ENCODE measurements around the gene SLC30A4.

SLC30A4 gene

DNA sequence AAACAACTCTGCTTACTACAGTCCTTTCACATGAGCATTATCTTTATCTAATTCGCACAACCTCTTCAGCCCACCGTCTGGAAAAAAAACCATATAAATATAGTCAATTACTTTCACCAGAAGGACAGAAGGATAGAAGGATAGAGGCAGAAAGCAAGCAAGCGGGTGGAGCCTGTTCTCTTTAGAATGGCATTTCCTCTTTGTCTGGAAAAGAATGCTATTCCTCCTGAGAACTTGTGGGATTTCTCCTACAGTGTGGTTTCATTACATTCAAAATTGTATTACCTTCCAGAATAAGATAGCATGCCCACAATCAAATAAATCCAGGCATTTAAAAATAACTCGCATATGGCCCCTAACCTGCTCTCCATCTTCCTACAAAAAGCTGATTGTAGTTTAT lies 23.1 kb downstream of the SLC30A4 start:
- DNase-seq: no peak

DNA sequence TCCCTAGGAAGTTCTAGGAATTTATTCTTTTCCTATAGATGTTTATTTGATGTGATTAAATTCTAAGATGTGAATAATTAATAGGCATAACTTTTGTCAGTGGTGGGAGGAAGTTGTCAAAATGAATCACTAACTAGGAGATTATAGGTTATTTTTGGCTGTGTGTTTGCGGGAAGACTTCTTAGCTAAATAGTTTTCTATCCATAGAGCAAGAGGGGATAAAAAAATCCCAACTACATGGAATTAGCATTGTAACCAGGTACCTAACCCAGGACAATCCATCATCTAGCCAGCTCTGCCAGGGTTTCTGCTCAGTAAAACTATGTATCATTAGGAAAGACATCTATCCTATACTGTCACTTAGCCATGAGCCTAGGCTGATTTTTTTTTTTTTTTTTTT lies 23.9 kb downstream of the SLC30A4 start:
- no peak for DNase-seq

DNA sequence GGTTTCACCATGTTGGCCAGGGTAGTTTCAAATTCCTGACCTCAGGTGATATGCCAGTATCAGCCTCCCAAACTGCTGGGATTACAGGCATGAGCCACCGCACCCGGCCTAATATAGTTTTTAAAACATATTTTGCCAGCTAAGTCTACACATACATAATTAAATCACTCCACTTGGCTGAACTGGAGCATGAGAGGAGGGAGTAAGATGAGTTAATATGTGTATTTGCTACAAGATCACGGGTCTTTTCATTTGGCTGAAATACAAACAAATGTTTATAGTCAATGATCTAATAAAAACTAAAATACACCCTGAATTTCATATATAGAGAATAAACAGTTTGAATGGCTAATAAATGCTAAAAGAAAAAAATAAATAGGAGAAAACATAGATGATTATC lies 25.3 kb downstream of the SLC30A4 start:
- DNase-seq: no peak

DNA sequence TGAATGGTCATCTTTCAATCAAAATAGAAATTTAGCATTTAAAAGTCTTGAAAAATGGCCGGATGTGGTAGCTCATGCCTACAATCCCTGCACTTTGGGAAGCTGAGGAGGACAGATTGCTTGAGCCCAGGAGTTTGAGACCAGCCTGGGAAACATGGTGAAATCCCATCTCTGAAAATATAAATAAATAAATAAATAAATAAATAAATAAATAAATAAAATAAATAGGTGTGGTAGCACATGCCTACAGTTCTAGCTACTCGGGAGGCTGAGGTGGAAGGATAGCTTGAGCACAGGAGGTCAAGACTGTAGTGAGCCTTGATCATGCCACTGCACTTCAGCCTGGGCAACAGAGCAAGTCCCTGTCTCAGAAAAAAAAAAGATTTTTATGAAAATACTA lies 25.9 kb downstream of the SLC30A4 start:
- DNase-seq: no peak

DNA sequence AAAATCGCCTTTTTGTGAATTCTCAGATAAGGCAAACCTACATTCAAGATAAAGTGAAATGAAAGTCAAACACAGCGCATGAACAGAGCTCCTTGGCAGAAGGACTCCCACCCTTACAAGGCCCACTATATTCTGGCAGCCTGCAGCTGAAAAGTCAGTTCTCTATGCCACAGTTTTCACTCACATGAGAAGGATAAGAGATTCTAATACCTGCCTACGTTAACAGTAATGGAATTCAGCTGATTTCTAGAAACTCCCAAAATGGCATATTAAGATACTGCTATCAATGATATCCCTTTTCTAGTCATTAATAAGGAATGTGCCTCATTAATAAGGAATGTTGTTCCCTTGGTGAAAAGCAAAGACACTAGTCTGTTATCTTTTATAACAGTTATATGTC lies 27.0 kb downstream of the SLC30A4 start:
- no peak for DNase-seq

DNA sequence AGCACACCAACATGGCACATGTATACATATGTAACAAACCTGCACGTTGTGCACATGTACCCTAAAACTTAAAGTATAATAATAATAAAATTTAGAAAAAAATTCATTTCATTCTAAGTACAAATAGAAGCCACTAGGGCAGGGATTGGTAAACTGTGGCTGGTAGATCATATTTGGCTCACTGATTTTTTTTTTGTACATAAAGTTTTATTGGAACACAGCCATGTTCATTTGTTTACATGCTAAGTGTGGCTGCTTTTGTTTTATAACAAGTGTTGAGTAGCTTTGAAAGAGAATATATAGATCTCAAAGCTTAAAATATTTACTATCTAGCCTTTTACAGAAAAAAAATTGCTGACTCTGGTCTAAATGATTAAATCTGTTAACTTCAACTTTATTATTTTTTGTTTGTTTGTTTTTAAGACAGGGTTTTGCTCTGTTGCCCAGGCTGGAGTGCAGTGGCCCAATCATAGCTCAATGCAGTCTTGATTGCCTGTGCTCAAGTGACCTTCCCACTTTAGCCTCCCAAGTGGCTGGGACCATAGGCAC lies 32.8 kb downstream of the SLC30A4 start:
- no peak for DNase-seq

DNA sequence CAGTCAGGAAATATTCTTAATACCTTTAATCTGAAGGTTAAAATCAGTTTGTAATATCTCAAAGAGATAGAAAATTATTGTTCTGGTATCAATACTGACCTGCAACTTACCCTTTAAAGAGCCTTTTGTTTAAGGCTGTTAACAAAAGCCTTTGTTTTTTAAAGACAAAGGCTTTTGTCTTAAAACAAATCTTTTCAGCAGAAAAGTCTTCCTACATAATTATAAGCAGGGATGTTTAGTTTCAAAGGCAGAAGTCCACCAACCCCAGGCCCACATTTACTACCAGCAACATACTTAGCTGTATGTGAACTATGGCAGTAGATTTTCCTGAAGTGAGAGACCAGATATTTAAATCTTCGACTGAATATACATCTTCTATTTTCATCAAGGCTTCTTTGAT lies 36.2 kb downstream of the SLC30A4 start:
- DNase-seq: no peak

DNA sequence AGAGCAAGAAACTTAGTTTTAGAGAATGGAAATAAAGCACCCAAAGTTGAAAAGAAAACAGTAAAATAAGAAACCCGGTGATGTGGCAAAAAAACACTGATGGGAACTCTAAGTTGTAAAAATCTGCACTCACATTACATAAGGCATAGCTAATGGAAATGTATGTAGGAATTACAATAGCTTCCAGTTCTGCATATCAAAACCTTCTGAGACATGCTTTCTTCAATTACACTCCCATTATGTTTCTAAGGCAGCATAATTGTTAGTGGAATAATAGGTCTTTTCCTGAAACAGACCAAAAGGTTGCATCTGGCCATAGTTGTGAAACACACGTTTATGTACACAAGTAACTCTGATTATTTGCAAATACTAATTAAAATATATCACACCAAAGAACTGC lies 41.4 kb downstream of the SLC30A4 start:
- DNase-seq: no peak

DNA sequence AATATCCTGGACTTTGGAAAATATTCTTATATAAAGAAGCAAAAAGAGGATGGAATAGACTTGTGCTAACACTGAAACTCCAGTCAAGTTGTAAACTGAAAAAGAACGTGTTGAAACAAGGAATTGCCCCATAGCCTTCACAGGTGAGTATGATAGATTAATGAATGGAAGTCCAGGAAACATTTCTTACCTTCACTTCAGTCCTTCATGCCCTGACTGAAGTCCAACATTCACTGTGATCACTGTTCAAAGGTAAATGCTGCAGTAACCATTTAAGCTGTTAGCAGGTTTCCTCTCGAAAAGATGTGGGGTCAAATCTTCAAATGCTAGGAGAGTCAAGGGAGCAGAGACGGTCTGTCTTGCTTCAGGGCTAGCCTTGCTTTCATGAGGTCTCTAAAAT lies 46.1 kb downstream of the SLC30A4 start:
- no peak for DNase-seq

DNA sequence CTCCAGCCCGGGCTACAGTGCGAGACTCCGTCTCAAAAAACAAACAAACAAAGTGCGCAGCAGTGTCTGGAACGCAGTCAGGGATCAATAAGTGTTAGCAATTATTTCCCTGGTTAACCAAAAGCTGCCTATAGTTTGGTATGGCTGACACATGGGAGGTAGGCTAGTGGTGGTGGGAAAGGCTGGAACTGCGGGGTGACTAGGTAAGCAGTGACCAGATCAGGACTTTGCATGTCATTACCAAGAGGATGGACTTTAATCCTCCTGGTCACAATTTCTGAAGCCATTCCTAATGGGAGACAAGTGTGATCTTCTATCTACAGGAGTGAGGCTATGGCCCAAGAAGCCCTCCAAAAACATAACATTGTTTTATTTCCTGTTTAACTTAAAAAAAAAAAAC lies 47.8 kb downstream of the SLC30A4 start:
- no peak for DNase-seq

DNA sequence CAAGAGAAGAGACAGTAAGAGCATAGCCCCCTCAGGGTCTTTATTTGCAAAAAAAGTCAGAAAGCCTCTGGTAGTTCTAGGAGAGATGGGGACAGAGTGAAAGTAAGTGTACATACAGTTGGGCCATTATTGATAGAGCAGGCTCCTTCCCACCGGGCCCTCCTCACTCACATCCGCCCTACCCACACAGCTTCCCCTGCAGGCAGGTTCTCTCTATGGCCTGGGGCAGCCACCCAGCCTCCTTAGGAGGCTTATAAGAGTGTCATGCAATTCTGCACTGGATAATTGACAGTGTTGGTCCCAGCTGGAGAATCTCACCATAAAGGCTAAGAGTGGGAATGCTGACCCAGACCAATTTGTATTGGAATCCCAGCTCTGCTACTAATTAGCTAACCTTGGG lies 49.5 kb downstream of the SLC30A4 start:
- DNase-seq: no peak

DNA sequence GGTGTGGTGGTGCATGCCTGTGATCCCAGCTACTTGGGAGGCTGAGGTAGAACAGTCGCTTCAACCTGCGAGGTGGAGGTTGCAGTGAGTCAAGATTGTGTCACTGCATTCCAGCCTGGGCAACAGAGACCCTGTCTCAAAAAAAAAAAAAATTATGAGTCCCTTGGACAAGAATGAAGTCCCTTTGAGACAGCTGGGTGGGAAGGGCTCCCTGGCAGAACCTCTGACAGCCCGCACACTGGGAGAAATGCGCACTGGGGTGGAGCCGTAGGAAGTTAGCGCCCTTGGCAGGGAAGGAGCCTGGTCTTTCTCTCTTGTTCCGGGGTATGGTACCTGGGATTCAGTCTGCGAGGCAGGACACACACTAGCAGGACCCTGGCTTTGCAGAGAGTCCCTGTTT lies 51.4 kb downstream of the SLC30A4 start:
- DNase-seq: no peak

DNA sequence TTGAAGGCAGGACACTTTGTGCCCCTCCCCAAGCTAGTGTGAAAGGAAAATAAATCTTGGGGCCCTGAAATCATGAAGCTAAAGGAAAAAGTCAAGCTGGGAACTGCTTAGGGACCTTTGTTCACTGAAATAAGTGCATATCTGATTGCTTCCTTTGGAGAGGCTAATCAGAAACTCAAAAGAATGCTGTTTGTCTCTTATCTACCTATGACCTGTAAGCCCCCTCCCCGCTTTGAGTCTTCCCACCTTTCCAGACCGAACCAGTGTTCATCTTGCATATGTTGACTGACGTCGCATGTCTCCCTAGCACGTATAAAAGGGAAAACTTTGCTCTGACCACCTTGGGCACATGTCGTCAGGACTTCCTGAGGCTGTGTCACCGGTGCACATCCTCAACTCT lies 53.1 kb downstream of the SLC30A4 start:
- no peak for DNase-seq

DNA sequence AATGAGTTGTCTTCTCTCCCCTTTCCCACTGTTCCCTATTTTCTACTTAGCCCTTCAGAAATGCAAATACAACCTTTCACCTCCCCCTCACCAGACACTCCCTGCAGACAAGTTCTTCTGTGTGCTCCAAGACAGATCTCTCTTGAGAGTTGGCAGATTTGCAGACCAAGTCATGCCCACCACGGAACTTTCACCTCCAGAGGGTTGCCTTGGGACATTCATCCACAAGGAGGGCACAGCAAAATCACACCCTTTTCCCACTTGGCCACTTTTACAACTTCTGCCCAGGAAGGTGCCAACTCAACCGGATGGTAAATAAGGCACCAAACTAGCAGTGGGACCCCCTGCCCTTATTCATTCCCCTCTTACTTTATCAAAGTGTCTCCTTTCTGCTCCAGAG lies 53.5 kb downstream of the SLC30A4 start:
- DNase-seq: no peak

DNA sequence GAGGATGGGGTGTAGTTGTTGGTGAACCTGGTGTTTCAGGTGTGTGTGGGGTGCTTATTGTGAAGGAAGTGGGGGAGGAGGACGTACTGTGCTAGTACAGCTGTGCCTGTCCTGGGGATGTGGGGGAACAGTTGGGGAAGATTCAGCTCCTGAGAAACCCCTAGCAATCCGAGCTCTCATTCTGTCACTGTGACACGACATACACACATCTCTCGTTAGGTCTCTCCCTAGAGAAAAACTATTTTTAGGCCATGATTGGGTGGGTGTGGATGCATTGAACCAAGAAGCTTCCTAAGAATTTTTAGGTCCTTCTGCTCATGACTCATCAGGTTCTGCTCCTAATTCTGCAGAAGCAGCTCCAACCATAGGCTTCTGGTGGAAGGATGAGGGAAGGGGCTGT lies 54.3 kb downstream of the SLC30A4 start:
- no peak for DNase-seq

DNA sequence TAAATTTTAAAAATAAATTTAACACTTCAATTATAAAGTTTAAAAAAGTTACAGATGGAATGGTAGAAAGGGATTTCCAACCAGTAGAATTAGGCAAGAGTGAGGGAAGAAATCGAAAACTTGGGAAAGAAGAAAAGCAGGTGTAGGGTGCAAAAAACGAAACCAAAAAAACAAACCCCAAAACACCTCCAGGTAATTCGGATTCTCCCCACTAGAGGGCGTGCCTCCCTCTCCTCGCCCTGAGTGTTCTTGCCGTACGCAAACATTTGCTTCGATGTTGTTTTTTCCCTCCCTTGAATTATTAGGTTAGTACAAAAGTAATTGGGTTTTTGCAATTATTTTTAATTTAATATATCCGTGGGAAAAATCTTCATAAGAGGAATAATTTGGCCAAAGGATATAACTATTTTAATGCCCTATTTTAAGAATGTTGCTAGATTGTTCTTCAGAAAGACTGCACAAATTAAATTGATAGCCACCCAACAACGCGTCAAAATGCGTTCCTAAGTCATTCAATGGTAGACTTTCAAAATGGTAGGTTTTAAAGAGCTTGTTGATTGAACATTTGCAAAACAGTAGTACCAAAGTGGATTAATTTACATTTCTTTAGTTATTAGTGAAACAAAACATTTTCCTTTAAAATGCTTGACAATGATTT lies 63.7 kb downstream of the SLC30A4 start:
- DNase-seq: peak; percentile 17

DNA sequence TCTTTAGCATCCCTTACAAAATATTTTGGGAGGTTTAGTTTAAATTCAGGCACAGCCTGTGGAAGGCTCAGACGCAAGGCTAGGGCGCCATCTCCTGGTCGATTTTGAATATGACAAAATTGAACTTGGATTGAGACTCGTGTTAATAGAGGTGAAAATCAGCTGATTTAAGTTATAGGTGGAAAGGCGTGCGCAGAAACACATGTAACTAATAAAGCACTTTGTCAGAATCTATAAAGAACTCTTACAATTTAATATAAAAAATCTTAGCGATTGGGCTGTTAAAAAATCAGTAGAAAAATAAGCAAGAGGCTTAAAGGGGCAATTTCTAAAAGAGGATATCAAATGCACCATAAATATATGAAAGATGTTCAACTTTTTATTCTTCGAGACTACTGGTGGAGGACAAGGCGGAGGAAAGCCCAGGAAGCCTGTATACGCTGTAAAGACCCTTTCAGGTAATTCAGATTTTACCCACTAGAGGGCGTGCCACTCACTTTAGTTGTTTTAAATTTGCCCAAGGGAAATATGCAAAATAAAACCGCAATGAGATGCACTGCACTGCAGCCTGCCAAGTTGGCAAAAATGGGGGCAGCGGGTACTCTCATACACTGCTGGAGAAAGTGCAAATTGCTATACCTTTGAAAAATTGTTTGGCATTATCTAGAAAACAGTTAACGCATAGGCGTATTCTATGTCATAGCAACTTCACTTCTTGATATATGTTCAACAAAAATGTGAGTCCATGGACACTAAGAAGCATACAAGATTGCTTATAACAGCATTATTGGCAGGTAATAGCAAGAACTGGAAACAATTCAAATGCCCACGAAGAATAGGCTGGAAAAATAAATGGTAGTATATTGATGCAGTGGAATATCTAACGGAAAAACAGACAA lies 64.7 kb downstream of the SLC30A4 start:
- peak; percentile 25 for DNase-seq

DNA sequence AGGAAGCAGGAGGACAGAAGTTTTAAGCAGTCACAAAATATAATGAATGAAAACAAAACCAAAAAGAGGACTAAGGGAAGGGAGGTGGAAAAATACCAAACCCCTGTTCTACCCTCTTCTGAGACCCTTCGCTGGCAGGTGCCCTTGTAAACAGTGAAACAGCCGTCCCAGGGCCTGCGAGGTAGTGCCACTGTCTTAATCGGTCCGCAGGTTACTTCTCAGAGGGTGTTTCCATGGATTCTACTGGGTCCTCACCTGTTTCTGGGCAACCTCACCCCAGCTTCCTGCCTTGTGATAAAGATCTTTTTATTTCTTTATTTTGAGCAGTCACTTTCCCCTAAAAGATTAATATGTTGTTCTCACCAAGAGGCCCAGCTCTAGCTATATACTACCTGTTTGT lies 65.3 kb downstream of the SLC30A4 start:
- DNase-seq: no peak

DNA sequence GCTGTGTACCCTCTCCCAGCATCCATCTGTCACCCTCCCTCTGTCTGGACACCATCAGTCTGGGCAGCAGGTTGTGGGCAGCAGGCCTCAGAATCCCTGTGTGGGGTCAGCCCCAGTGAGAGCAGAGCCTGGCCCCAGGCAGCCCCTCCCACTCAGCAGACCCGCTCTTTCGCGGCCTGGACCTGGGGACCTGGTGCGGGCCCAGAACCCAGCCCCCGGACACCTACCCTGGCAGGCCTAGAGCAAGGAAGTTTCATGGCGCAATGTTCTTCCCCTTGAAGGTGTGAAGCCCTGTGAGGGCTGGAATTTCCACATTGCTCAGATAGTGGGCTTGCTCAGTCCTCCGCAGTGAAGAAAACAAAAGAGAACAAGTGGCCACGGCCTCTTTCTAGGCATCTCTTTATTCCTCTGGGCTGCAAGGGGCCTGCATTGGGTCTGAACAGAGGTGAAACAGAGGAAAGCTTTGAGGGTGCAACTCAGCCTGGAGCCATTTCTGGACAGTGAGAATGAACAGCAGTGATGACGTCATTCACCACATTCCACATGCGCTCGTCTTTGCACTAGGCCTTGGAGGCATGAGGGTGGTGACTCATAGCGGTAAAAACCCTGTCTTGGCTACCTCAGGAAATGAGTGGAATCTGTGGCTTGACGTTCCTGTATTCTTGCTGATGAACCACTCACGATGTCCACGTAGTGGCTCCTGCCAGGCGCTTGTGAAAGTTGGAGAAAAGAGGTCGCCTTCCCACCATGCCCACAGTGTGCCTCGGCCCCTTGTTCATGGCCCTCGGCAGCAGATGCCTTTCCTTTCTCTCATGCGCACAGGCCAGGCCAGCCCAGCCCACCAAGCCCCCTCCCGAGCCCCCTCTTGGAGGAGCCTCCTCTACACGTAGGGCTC lies 66.1 kb downstream of the SLC30A4 start:
- no peak for DNase-seq

DNA sequence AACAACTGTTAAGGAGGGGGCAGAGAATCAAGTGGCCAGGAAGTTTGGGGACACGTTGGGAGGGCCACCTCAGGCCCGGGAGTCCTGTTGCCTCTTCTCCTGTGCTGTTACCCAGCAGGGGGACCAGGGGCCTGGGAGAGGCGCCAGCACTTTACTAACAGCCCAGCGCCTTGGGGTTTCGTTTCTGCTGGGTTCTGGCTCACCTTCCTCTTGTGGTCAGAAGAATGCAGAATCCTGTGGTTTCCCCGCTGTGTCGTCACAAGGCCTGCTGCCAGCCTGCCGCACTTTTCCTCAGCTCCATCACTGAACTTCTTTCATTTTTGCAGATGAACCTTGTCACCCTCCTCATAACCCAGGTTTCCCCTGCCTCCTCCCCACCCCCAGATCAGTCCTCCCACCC lies 67.7 kb downstream of the SLC30A4 start:
- no peak for DNase-seq

DNA sequence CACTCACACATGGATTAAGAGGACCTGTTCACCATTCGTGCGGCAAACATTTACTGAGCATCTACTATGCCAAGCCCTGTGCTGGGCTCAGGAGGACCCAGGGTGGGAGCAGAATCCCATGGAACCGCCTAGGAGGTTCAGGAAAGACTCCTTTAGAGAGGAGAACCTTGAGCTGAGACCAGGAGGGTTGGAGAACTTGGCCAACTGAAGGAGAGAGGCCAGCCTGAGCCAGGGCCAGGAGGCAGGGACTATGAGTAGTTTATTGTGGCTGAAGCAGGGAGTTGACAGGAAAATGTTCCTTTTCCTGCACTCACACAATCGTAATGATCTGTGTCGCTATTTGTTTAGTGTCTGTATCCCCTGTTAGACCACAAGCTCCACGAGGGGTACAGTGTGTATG lies 71.3 kb downstream of the SLC30A4 start:
- no peak for DNase-seq

DNA sequence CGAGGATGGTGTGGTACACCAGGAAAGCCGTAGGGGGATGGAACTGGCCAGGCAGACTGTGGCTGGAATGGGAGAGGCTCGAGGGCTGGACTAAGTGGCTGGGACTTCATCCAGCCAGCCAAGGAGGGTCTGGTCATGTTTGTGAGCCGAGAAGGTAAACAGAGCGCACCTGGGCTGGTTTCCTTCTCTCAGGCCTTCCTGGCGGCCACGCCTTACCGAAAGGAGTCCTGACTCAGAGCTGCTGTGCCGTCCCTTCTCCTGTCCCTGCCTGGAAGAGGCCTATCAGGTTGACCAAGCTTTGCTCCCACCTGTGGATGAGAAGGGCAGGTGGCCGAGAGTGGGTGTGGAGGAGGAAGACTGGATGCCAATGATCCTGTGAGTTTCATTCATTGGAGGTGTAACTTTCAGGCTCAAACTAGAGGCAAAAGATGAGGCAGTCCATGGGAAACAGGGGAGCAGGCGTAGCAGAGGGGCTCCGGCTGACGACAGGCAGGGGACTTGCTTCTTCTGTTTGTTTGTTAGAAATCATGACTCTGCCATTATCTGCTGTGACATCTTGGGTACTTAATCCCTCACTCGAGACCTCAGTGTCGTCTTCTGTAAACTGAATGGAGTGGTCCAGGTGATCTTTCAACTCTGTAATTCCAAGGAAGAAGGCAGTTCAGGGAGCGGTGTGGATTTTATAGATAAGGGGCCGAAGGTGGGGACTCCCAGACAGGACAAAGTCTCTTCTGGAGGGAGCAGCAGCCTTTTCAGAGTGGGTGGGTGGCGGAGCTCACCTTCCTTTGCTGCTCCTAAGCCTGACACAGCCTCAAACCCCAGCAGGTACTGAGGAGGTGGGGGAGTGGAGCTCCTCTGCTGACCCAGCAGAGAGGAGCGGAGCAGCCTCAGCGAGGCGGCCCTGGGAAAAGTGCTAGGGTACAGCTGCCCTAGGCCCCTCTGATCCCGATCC lies 72.4 kb downstream of the SLC30A4 start:
- no peak for DNase-seq

Data from NCI-H187 treated with DMSO at 0.1 percent for 48 hours (cell line).